ENCODE measurements around the gene COL19A1.

COL19A1 gene

GRCh38 chr6:70133246-70133645 is 266.9 kb downstream of the COL19A1 start:
- no peak for DNase-seq

DNA sequence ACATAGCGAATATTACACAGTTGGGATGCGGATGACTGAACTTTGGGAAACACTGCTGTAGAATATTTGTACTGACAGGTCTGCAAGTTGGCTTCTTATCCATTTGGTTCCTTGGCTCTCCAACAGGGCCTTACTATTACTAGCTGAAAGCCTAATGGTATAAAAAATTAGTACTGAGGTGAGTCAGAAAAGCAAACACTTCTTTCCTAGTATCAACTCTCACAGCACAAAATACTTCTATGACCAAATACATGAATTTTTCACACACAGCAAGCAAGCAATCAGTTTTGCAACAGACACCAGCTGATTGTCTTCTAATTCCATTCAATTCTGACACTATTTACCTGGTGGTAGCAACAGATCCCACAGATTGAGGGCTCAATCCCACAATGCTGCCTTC is 268.2 kb downstream of the COL19A1 start:
- DNase-seq: no peak

DNA sequence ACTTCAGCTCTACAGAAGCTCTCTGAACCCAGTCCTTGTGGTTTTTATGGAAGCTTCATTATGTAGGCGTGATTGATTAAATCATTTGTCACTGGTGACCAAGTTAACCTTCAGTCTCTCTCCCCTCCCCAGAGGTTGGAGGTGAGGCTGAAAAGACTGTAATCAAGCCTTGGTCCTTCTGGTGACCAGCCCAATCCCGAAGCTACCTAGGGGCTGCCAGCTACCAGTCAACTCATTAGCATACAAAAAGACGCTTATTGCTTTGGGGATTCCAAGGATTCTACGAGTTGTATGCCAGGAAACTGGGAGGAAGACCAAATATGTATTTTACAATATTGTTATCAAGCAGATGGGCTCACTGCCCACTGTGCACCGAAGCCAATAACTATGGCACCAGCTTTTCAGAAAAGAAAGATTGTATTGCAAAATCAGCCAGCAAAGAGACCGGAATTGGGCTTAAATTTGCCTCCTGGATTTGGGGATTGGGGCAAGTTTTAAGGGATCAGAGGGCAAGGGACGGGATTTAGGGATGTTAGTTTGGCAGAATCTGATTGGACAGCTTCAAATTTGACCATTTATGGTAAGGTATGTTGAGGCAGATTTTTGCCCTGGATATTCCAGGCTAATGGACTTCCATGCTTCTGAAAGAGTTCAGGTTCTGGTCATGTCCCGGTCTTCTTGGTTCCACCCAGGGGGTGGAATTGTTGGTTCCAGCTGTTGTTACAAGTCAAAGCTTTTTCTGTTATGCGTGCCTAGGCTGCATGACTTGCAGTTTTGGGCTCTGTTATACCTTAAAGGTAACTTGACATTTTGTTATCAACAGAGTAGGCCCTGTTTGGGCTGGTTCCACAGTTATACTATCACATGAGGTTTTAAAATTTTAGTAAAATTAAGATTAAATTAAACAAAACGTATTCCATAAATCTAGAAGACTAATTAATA is 269.1 kb downstream of the COL19A1 start:
- DNase-seq: no peak

- DNase-seq: no peak
These were observed 270.6 kb downstream of the COL19A1 start for GRCh38 chr6:70136996-70137395.

GRCh38 chr6:70140496-70140895 is 274.1 kb downstream of the COL19A1 start:
- no peak for DNase-seq

- no peak for DNase-seq
These were observed 275.7 kb downstream of the COL19A1 start for GRCh38 chr6:70142034-70142433.

- no peak for DNase-seq
These were observed 278.8 kb downstream of the COL19A1 start for GRCh38 chr6:70145178-70145577.

- DNase-seq: no peak
These were observed 282.9 kb downstream of the COL19A1 start for GRCh38 chr6:70149209-70149788.

- DNase-seq: no peak
These were observed 284.2 kb downstream of the COL19A1 start for GRCh38 chr6:70150521-70150920.

DNA sequence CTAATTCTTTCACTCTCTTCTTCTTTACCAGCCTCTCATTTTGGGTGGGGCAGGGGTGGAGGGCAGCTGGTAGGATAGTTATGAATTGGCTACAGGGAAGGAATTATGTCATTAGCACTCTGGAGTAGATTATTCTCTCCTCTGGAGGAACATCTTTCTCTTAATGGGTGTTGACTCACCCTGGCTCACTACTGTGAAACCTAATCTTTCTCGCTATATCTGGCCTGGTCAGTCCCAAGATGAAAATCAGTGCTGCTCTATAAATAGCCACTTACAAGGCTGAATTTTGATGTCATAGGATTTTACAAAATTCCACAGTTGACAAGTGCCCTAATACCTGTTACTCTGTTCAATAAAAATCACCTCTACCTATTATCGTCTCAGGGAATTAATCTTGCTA is 285.3 kb downstream of the COL19A1 start:
- peak in 1 of 3 experiments; percentile 16 for DNase-seq

GRCh38 chr6:70152786-70153185 is 286.4 kb downstream of the COL19A1 start:
- DNase-seq: no peak

DNA sequence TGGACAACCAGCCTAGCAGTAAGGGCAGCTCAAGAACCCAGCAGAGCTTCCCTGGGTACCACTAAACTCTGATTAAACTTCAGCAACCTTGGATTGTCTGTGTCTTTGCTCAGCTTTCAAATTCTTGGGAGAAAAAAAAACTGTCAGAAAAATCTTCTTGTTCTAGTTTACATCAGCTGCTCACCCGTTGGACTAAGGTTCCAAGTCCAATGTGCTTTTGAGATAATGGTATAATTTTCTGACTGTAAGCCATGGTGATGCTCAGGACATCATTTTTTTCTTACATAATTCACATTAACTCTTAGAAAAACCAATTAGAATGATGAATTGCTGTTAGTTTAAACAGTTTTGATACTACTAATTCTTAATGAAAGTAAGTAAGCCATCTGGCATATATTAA is 290.7 kb downstream of the COL19A1 start:
- DNase-seq: no peak

GRCh38 chr6:70160276-70160675 is 293.9 kb downstream of the COL19A1 start:
- DNase-seq: no peak

GRCh38 chr6:70162972-70163371 is 296.6 kb downstream of the COL19A1 start:
- DNase-seq: no peak

DNA sequence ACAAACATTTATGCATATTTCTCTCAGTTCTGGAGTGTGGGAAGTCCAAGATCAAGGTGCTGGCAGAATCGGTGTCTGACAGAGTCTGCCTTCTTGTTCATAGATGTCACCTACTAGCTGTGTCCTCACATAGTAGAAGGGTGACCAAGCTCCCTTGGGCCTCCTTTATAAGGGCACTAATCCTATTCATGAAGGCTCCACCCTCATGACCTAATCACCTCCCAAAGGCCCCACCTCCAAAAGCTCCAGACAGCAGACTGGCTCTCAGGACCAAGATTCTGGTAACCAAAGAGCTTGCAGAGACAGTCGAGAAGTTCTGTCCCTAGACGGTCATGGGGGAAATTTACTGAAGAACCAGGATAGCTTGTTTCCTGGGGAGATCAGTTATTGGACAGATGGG is 297.4 kb downstream of the COL19A1 start:
- DNase-seq: no peak

DNA sequence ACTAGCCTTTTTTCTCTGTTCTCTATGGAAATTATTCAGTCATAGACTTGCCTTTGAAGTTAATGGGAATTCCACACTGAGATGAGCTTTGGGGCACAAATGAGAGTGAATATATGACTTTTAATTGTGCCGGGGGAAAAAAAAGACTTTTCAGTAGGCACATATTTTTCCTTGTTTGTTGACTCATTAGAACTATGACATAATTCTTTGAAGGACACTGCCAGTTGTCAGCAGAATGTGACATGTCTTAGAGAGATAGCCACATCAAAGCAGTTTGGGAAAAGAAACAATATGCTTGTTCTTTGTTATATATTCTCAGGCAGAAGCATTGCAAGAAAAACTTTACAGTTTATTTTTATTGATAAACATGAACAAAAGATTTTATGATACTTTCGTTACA is 298.2 kb downstream of the COL19A1 start:
- DNase-seq: peak in 1 of 3 experiments; percentile 6

GRCh38 chr6:70166088-70166958 is 300.0 kb downstream of the COL19A1 start:
- DNase-seq: peak; percentile 31 to 79 (median 69)

- peak in 1 of 3 experiments; percentile 19 for DNase-seq
These were observed 302.5 kb downstream of the COL19A1 start for GRCh38 chr6:70168681-70169377.

- no peak for DNase-seq
These were observed 304.9 kb downstream of the COL19A1 start for GRCh38 chr6:70171236-70171635.

DNA sequence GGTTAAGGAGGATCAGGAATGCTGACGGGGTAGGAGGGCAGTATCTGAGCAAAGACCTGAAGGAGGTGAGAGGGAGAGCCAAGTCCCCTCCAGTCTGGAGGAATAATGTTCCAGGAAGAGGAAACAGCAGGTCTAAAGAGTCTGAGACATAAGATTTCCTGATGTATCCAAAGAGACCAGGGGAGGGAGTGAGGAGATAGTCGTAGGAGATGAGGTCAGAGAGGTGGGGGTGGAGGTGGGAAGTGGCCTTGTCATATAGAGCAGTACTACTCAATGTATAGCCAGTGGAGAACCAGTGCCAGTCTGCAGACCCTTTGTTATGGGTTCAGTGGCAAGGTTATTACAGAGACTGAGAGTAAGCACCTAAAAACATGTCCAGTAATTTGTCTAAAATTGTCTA is 305.9 kb downstream of the COL19A1 start:
- DNase-seq: no peak

DNA sequence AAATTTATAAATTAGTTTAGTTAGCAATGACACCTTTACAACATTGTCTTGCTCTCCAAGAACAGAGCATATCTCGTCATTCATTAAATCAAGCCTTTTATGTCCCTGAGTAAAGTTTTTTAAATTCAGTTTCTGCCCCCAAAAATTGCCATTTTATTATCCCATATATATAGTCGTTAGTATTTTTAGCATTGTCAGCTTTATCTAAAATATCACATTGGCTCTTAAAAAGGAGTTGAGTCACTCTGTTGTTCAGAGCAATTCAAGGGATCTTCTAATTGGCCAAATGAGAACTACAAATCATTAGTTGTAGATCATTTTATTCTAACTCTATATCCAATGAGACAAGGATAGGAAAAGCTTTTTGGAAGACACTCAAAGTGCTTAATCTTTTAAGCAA is 309.4 kb downstream of the COL19A1 start:
- no peak for DNase-seq

DNA sequence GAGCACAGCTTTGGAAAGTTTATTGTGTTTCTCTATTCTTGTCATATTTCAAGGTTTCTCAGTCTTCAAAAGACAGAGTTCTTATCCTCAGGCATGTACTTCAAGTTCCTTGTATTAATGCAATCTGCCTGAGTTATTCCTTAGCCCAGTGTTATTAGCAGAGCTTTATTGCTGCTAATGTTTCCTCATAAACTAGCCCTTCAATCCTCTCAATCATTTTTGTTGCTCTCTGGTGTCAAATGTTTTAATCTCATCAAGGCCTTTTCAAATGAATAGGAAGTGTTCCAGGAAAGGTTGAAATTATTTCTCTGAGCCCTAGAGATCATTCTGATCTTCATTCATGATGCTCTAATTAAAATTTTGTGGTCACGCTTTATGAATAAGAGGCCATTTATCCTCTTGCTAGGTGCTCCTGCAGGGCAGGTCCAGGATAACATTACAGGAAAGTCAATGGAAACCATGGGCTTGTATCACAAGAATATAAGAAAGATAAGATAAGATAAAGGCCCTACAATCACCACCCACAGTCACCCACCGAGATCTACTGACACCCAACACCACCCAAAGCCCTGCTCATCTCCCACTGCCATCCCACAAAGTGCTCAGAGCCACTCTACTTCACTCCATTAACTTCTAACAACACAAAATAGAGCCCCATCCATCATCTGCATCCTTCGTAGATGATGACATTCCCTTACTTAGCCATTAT is 310.6 kb downstream of the COL19A1 start:
- peak in 2 of 3 experiments; percentile 61 to 90 for DNase-seq
